Osteoblast (primary cell): ENCODE measurements around the gene OPA1. TPM values are rescaled to one million over a fixed set of nuclear protein-coding genes. Genes with fewer than 3 reads are reported as not detected.

ENCODE experiments used
- small RNA-seq: library from RNA; depleted of rRNA; stranded (forward); fragments of <200 nt; gene quantifications from one replicate; pipeline ENCODE3, GENCODE V24; 2012
- total RNA-seq: library from RNA; depleted of rRNA; stranded (reverse); fragments of >200 nt; gene quantifications from 2 replicates; pipeline ENCODE4 v1.2.3, GENCODE V29; 2012

Gene OPA1
- total RNA-seq, 1 donor = 77.4 TPM

Small RNA genes within 50 kb of the gene (small RNA-seq; reads per million reads assigned to genes)
- gene RF00019 = not detected
- gene RN7SL447P = not detected

Other genes starting within 250 kb of the OPA1 start
- not detected in 2 replicates for gene ATP13A5, start 214.5 kb upstream of the OPA1 start, total RNA-seq
- 0.29 TPM in 1 of 2 replicates, not detected in the other for gene ATP13A4, start 38.3 kb upstream of the OPA1 start, total RNA-seq